ENCODE measurements around the gene UGT1A4.

UGT1A4 gene

DNA sequence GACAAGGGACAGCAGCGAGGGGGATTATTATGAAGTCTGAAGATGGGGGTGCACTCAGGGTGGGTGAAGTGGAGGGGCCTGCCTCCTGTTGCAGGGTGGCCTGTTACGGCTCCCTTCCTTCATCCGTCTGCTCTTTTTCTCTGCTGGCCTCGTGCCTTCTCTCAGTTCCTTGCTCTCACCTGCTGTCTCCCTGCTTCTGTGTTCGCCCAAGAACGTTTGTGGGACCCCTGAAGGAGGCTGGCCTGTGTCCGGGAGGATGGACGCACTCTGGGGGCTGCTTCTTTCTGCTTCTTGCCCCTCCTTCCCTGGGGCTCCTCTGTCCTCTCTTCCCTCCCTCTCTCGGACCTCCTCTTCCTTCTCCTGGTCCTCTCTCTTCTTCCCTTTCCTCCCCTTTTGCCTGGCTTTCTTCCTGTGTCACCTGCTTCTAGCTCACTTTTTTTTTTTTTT, 73.4 kb downstream of the UGT1A4 start:
- DNase-seq, result no peak

DNA sequence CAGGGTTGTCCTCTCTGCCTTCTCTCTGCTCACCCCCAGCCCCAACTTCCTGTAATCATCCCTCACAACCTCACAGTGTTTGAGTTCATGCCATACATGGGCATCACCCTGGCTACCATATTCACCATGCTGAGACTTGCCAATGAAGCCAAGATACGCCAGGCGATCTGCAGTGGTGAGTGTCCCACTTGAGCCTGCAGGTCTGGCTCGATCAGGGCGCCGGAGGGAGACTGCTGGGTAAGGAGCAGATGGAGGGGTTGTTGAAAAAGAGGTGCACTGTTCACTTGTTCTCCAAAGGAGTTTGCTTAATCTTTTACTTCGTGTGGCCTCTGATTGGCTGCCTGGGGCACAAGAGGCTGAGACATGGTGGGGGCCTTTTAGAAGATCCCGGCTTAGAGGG, 74.2 kb downstream of the UGT1A4 start:
- DNase-seq, result no peak

DNA sequence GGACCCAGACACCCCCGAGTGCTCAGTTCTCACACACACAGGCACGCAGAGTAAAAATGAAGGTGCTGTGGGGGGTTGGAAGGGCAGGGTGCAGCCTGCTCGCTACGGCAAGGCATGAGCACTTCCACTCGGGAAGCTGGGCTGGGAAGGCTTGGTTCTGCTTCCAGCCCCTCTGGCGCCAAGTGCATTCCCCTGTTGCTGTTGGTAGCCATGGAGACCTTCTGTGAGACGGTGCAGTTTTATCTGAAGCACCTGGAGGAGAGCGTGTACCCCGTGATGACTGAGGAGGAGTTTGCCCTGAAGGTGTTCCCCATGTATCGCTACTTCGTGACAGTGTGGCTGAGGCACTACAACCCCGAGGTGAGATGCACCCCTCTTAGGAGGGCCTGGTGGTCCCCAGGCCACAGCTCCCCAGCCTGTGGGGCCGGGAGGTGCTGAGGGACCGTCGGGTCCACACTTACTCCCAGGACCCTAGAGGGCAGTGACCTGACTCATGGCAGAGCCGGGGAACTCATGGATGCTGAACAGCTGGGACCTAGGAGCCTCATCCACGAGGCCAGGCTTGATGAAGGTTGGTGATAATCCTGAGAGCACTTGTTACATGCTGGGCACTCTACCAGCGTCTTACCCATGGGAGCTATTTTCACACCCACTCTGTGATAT, 75.1 kb downstream of the UGT1A4 start:
- no peak for DNase-seq

DNA sequence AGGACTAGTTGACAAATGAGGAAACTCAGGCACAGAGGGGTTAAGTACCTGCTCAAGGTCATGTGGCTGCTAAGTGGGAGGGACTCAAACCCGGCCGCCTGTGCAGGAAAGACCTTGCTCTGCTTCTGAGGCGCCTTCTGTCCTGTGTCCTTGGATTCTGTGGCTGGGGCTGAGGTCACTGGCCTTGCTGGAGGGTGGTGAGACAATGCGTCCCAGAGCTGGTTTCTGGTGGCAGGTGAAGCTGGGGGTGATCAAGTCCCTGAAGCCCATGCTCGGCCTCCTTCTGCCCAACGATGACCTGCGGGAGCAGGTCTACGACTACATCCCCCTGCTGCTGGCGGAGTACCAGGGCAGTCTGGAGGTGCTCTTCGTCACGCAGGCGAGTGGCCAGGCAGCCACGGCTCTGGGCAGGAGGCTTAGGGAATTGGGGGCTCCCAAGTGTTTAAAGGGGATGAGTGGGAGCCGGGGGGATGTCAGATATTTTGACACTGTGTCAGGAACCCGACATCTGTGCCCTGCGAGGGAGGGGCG, 75.7 kb downstream of the UGT1A4 start:
- no peak for DNase-seq

DNA sequence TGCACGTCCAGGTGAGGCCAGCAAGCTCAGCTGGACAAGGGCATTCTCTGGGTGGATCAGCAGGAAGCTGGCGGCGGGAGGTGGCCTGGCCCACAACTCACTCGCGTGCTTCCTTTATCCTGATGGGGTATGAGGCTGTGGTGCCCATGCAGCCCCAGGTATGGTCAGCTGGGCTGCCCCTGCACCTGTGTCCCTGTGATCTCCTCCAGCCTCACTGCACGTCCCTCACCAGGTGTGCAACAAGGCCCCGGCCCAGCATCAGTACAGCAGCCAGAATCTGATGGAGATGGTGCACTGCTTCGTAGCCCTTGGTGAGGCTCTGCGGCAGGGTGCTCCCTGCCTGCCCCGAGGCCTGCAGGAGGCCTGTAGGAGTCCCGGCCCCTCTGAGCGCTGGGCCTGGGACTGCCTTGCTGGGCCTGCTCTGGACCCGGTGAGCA, 77.2 kb downstream of the UGT1A4 start:
- DNase-seq, result no peak

DNA sequence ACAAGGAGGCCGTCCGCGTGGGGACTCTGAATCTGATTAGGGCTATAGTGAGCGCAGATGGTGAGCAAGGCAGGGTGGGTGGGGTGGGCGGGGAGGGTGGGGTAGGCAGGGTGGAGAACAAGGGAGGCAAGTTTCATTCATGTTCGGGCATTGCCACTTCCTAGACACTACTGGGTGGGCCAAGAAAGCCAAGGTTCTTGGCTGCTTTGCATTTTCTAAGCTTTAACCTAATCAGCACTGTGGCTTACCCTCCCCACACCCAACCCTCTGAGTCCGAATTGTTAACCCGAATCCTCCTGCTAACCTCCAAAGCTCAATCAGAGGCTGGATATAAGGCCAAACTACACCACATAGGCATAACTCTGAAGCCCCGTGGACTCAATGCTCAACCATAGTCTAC, 77.7 kb downstream of the UGT1A4 start:
- DNase-seq, result no peak

DNA sequence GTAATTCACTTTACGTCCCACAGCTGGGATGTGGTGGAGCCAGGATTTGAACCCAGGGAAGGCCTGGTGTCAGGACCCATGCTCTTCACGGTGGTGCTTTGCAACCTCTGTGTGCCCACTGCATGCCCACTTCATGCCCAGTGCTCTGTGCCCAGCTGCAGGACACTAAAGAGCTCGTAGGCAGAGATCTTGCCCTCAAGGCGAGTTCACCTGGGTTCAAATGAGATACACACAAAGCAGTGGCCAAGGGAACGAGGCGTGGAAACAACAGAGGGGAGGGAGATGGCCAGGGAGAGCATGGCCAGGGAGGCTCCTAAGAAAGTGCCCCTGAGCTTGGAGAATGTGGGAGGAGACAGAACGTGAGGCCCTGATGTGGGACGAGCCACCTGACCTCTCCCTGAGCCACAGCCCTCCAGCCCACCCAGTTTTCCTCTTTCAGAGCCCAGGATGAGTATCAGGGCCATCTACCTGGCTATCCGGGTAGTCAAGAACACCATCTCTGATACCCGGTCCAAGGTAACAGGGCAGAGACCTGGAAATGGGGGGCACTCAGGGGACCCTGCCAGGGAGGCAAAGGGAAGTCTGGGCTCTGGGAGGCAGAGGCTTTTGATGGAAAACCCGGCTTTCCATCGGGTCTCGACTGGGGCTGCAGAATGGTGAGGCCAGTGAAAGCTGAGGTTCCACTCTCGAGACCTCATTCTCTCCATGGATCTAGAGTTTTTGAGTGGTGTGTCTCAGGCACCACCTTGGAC, 80.0 kb downstream of the UGT1A4 start:
- no peak for DNase-seq

DNA sequence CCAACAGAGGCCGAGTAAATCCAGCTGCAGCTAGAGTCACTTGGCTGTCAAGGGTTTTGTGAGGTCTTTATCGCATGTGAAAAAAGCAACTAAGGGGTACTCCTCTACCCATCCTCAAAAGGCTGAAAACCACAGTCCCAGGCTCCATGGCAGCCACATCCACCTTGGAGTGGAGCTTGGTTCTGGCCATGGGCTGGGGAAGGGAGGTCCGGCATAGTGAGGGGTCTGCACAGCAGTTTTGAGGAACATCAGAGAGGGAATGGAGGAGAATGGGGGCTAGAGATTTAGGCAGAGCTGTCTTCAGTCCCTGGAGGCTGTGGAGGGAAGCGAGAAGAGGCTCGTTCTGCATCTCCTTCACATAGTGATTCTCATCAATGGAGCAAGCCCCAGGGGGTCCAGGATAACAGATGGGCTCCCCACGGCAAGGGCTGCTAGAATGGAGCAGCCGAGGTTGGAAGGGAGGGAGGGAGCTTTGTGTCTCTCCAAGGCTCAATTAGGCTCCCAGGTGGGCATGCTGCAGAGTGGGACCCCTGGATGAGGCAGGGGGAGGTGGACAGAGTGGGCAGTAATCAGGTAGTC, 80.6 kb downstream of the UGT1A4 start:
- DNase-seq, result no peak

DNA sequence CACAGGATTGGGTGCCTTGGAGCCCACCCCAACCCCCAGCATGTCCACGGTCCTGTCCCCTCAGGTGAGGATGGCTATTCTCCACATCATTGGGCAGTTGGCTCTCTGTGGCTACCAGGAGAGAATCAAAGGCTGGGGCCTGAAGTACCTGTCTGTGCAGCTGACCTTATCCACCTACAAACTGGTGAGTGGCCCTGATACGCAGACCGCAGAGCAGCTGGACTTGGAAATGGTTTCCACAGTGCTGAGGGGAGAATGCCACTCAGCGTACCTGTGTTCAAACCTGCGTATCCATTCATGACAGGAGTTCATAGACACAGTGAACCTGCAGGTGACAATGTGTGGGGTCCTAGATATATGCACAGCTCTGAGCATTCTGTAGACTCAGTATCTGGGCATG, 81.2 kb downstream of the UGT1A4 start:
- DNase-seq, result no peak

DNA sequence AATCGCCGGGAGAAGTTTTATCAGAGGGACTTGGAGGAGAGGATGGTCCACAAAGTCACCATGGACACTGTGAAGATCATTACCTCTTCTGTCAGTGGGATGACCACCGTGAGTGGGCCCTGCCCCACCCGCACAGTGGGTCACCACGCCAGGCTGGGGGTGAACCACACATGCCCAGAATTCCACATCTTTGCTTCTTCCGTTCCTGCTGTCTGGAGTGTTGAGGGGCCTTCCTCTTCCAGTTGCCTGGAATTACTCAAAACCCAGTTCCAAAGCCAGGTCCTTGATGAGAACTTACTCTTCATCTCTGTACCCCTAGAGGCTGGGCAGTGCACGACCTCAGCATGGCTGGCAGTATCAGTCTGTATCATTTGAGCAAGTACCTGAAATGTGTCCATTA, 81.7 kb downstream of the UGT1A4 start:
- no peak for DNase-seq

DNA sequence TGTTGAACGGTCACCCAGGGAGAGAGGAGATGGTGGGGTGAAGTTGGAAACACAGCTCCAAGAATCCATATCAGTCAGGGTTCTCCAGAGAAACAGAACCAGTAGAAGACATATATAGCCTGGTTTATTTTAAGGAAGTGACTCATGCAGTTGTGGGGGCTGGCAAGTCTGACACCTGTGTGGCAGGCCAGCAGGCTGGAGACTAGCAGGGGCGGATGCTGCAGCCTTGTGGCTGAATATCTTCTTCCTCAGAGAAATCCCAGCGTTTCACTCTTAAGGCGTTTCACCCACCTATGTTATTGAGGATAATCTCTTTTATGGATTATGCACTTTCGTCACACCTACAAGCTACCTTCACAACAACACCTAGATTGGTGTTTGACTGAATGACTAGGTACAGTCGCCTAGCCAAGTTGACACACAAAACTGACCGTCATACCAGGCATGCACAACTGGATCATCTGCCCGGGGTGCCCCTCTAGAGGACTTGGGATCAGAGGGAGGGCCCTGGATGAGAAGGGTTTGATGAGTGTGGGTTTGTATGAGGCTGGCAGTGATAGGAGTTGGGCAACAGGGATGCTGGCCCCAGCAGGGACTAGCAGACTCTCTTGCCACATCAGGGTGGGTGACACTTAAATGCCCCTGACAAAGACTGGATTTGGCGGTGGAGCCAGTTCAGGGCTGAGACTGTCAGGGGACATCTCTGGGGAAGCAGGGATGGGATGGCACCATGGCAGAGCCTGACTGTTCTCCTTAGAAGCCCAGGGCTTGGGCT, 83.0 kb downstream of the UGT1A4 start:
- no peak for DNase-seq

DNA sequence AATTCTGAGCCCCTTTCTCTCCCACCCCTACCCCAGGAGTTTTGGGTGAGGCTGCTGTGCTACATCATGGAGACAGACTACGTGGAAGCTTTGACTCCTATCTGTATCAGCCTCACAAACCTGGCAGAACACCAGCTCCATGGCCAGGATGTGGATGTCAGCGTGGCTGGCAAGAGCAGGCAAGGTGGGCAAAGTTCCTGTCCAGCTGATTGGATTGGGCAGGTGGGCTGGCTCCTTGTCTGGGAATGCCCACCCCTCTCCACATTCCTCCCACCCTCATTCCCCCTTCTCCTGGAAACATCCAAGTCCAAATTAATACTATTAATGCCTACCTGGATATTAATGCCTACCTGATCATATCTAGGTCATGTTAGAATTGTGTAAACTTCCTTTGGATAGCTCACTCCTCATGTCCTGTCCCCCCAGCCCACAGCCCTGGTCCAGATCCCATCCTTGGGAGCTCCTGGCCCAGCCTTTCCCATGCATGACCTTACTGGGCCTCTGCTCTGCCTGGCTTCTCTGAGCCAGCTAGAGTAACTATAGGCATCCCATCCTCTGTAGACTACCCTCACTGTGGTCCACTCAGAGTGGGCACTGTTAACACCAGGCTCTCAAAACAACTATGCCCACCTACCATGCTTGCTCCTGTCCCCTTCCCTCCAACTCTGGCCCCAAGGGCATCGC, 83.7 kb downstream of the UGT1A4 start:
- DNase-seq, result no peak

DNA sequence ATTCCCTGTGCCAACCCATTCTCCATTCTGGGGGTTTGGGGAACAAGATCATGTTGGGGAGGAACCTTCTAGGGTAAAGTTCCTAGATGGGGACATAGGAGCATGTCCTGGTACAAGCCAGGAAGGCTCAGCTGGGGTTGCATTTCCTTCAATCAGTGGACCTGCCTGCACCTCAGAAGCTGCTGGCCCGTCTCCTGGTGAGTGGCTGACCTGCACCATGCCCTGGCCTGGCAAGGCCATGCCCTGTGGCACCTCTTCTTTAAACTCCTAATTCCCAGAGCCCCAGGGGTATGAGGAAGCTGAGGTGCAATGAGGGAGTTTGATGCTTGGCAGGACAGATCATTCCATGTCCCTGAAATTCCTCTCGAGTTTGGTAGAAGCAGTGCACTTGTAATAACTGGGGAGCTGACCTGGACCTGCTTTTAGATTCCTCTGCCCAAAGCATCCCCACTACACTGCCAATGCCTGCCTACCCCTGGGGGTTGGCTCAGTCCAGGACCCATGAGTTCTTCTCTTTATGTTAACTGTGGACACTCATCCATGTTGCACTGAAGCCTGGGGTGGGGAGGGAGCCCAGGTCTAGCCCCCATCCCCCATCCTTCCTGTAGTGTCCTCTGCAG, 84.9 kb downstream of the UGT1A4 start:
- no peak for DNase-seq

DNA sequence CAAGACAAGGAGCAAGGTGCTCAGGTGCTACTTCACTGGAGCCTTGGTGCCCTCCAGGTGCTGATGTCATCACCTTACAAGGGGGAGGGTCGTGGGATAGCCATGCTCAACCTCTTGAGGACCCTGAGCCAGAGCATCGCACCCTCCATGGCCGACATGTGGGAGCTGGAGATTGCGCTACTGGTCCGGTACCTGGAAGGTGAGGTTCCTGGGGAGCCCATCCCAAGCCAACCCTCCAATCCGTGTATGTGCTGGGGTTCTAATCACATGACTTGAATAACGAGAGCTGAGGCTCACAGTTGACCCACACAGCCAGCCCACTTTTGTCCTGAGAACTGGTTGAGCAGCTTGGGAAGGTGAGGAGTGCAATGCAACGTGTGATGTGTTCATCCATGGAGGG, 85.5 kb downstream of the UGT1A4 start:
- DNase-seq, result no peak

DNA sequence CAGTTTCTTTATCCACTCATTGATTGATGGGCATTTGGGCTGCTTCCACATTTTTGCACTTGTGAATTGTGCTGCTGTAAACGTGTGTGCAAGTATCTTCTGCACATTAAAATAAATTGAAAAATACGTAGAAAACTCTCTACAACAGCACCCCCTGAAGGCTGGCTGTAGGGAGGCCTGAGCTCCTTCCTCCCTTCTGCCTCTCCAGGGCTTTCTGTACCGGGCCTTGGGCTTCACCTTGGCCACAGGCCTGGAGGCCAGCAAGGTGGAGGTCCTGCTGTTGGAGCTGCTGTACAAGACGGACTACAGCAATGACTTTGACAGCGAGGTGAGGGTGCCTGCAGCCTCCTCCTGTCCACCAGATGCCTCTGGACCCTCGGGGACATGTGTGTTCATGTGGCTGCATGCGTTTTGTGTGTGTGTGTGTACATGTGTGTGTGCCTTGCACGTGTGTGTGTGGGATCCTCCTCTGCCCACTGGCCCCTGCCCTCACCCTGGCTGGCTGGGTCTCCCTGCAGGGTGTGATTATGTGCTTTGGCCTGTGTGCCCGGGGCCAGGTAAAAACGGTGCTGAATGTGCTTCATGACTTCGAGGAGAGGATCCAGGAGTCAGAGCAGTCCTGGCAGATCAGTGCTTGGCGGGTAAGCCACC, 88.8 kb downstream of the UGT1A4 start:
- DNase-seq, result no peak

DNA sequence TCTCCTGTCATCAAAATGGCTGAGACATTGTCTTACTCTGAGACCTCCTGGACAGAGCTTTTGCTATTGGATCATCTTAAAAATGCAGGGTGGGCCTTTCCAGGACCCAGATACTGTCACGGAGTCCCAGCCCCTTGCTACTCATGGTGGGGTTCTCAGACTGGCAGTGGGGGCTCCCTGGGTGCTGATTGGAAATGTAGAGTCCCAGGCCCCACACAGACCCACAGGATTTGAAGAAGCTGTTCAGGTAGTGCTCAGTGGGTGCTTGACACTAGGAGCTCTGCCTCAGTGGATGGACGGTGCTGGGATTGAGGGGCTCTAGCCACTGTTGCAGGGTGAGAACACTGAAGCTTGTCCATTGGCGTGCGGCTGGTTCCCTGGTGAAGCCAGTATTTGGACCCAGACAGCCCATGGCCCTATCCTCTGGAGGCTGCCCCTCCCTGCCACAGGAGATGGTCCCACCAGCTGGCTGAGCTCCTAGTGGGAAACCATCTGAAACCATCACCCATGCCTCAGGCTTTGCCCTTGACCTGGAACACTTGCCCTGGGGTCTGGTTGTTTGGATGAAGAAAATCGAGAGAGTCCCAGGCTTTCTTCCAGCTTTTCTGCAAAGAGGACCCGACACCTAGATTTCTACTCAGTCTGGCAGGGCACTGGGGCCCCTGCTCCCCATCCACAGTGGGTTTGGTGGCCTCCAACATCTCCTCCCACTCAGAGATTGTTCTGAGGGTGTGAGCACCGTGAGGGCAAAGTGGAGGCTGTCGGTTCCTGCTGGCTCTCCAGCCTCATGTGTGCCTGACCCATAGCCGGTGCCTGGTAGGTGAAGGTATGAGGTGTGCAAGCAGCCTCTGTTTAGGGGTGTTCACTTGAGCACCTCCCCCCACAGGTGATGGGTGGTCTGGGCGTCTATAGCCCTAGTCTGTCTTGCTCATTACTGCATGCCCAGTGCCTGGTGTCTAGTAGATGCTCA, 89.7 kb downstream of the UGT1A4 start:
- DNase-seq, result no peak

DNA sequence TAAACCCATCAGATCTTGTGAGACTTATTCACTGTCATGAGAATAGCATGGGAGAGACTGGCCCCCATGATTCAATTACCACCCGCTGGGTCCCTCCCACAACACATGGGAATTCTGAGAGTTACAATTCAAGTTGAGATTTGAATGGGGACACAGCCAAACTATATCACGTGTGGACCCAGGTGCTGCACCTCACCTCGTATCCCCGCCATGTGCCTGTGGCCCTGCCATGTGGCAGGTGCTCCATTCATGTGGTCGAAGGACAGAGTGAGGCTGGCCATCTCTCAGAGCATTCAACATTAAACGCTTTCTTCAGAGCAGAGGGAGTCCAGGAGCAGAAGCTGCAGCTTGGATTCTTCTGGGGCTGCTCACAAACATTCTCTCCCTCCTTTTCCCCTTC, 91.8 kb downstream of the UGT1A4 start:
- DNase-seq, result no peak

DNA sequence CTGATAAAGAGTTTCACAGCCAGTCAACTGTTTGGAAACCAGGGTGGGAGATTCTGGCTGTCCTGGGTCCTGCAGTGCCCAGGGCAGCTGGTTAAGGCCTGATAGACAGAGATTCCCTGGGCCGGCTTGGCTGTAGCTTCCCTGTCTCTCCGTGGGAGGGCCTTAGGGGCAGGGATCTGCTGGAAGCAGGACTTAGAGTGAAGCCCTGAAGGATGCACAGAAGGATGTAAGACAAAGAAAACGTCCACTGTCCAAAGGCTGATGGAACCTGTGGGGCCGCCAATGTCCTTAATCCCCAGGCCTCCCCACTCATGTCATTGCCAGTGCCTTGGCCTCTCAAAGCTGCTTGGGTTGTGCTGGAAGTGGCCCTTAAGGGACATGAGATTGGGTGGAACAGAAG, 92.6 kb downstream of the UGT1A4 start:
- DNase-seq, result no peak

DNA sequence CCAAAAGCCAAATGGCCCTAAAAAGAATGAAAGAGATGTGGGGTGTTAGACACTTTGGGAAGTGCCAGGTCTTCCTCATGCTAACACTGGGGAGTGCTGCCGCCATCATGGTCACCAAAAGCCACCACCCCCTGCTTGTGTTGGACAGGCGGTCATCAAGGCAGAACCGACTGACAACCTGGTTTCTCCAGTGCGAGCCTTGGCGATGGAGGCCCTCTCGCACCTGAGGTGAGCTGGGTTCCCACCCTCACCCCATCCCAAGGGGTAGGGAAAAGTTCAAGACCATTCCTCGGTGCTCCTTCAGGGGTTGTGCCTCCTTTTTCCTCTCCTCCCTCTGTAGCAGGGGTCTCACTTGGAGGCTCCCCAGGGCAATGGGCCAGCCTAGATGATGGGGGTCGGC, 93.2 kb downstream of the UGT1A4 start:
- no peak for DNase-seq
